Left ventricle myocardium inferior (tissue), 1 donor: ENCODE measurements around the gene LRCH2. TPM values are rescaled to one million over a fixed set of nuclear protein-coding genes. Genes with fewer than 3 reads are reported as not detected.

ENCODE experiments used
- DNase-seq: peaks from one replicate; pipeline ENCODE4 v3.0.0-alpha.2; 2020
- H3K27ac ChIP-seq: fragments of 200-600 bp; replicated peaks from 2 replicates; pipeline ENCODE4 v1.8.0; 2021
- H3K27me3 ChIP-seq: fragments of 200-600 bp; 2 replicates; pipeline ENCODE4 v1.8.0; 2021; ENCODE audit warnings: low read depth
- H3K36me3 ChIP-seq: fragments of 200-600 bp; 2 replicates; pipeline ENCODE4 v1.8.0; 2021
- H3K4me1 ChIP-seq: fragments of 200-600 bp; 2 replicates; pipeline ENCODE4 v1.8.0; 2021
- H3K4me3 ChIP-seq: fragments of 200-600 bp; 2 replicates; pipeline ENCODE4 v1.8.0; 2021; ENCODE audit warnings: mild to moderate bottlenecking, moderate library complexity
- H3K9me3 ChIP-seq: fragments of 200-600 bp; replicated peaks from 2 replicates; pipeline ENCODE4 v1.8.0; 2021
- CTCF ChIP-seq: fragments of 200-600 bp; IDR thresholded peaks from 2 replicates; pipeline ENCODE4 v1.8.0; 2021; ENCODE audit warnings: antibody characterized with exemption, mild to moderate bottlenecking, borderline replicate concordance
- intact Hi-C: fragments of 100-400 bp; cut with micrococcal nuclease; formaldehyde crosslinking; loops from one replicate; pipeline ENCODE4 v1.11.0; 2022
- total RNA-seq: library from RNA; stranded (reverse); fragmentation: NEBNext Ultra II Directional; extraction: Animal tissue kit (Norgen Biotek cat#: 25700); gene quantifications from one replicate; pipeline ENCODE4 v1.2.1, GENCODE V29; 2021
- donor health status: DM: no; HTN: yes; CAD: no; lungs with severe emphysema.

Gene LRCH2
- total RNA-seq, 1 donor from 2014 or later: 1.0 TPM

GRCh38 chrX:115147220-115147619 lies 86.7 kb downstream of the LRCH2 start:
- intact Hi-C loops: loop anchor here (5.0 kb wide), 1 partner anchor 520 kb away; no protein-coding TSS in a partner anchor
- TF ChIP-seq CTCF: peak; percentile 62

GRCh38 chrX:115142057-115142456 lies 91.8 kb downstream of the LRCH2 start:
- Histone ChIP-seq H3K36me3 (no peaks in the 10 kb centered on the region), H3K4me3 (no peak overlapping the region), H3K4me1 (no peaks in the 10 kb centered on the region), H3K9me3 (no peaks in the 10 kb centered on the region), H3K27me3 (no peaks in the 10 kb centered on the region), H3K27ac (no peak overlapping the region)
- no peak for DNase-seq
- intact Hi-C loops: no loop called here
- TF ChIP-seq CTCF: no peak

More at GRCh38 chrX:115147220-115147619, 86.7 kb downstream of the LRCH2 start:
- Histone ChIP-seq H3K4me3 (no peak overlapping the region), H3K27ac (no peak overlapping the region), H3K4me1 (no peaks in the 10 kb centered on the region), H3K9me3 (no peaks in the 10 kb centered on the region), H3K27me3 (no peaks in the 10 kb centered on the region), H3K36me3 (no peaks in the 10 kb centered on the region)
- no peak for DNase-seq

- intact Hi-C loops: no loop called here
- H3K27me3 ChIP-seq: no peaks in the 10 kb centered on the region
- no peaks in the 10 kb centered on the region for H3K4me1 ChIP-seq
- H3K27ac ChIP-seq: no peak overlapping the region
- H3K36me3 ChIP-seq: no peaks in the 10 kb centered on the region
- no peaks in the 10 kb centered on the region for H3K9me3 ChIP-seq
- no peak for TF ChIP-seq CTCF
- H3K4me3 ChIP-seq: no peak overlapping the region
- no peak for DNase-seq
These were observed 95.9 kb downstream of the LRCH2 start for GRCh38 chrX:115138040-115138439.

- intact Hi-C loops: no loop called here
- no peak overlapping the region for H3K4me3 ChIP-seq
- no peaks in the 10 kb centered on the region for H3K4me1 ChIP-seq
- H3K27me3 ChIP-seq: no peaks in the 10 kb centered on the region
- H3K36me3 ChIP-seq: no peaks in the 10 kb centered on the region
- TF ChIP-seq CTCF: no peak
- no peaks in the 10 kb centered on the region for H3K9me3 ChIP-seq
- DNase-seq: no peak
- no peak overlapping the region for H3K27ac ChIP-seq
These were observed 99.5 kb downstream of the LRCH2 start for GRCh38 chrX:115134382-115134781.

- Histone ChIP-seq H3K4me1 (no peaks in the 10 kb centered on the region), H3K4me3 (no peak overlapping the region), H3K9me3 (no peaks in the 10 kb centered on the region), H3K27ac (no peak overlapping the region), H3K27me3 (no peaks in the 10 kb centered on the region), H3K36me3 (peaks cover 5% of the 10 kb centered on the region)
- intact Hi-C loops: no loop called here
- no peak for TF ChIP-seq CTCF
- DNase-seq: no peak
These were observed 121.5 kb downstream of the LRCH2 start for GRCh38 chrX:115112411-115112810.

GRCh38 chrX:115098897-115099296 lies 135.0 kb downstream of the LRCH2 start:
- Histone ChIP-seq H3K9me3 (peaks cover 26% of the 10 kb centered on the region), H3K4me3 (no peak overlapping the region), H3K36me3 (no peaks in the 10 kb centered on the region), H3K4me1 (no peaks in the 10 kb centered on the region), H3K27ac (no peak overlapping the region), H3K27me3 (no peaks in the 10 kb centered on the region)
- DNase-seq: no peak
- intact Hi-C loops: no loop called here
- TF ChIP-seq CTCF: no peak
